BJ (cell line): ENCODE data around the gene GRK2. TPM values are rescaled to one million over a fixed set of nuclear protein-coding genes. Genes with fewer than 3 reads are reported as not detected.

Experiments used
- CTCF ChIA-PET: fragments of 350-600 bp; formaldehyde crosslinking; extraction: SDS; loops from one replicate; lab custom pipeline; 2021; ENCODE audit warnings: antibody characterized with exemption, inconsistent platforms; lab: Yijun Ruan, JAX
- POLR2A ChIA-PET: fragments of 300-600 bp; sonication (Branson Sonifier 250); formaldehyde crosslinking; extraction: SDS; loops from one replicate; lab custom pipeline; 2021; ENCODE audit warnings: antibody characterized with exemption; lab: Charles Lee
- DNase-seq: peaks from one replicate; pipeline ENCODE4 v3.0.0-alpha.2; 2011; ENCODE audit warnings: low read depth
- H3K27me3 ChIP-seq: 2 replicates; pipeline ENCODE4 v1.6.0; 2011; ENCODE audit warnings: low read length; ENCODE audit not compliant: control insufficient read depth, insufficient read depth
- H3K36me3 ChIP-seq: 2 replicates; pipeline ENCODE4 v1.5.1; 2011; ENCODE audit warnings: low read length; ENCODE audit not compliant: control insufficient read depth, insufficient read depth
- H3K4me3 ChIP-seq: 2 replicates; pipeline ENCODE4 v1.5.1; 2011; ENCODE audit warnings: low read depth, mild to moderate bottlenecking, control low read depth, low read length
- polyA plus RNA-seq: library from polyadenylated mRNA; depleted of rRNA; stranded (reverse); fragments of >200 nt; gene quantifications from 2 replicates; pipeline ENCODE4 v1.2.3, GENCODE V29; 2011
- TF ChIP-seq, protein P1 (sequence below): IDR thresholded peaks from 2 replicates; pipeline ENCODE4 v1.5.1; 2011; ENCODE audit warnings: low read depth, mild to moderate bottlenecking, control low read depth, inconsistent platforms, low read length, moderate library complexity; ENCODE audit not compliant: insufficient read depth

The GRK2 gene
- polyA plus RNA-seq, 1 experiment = 31.2 TPM

DNA sequence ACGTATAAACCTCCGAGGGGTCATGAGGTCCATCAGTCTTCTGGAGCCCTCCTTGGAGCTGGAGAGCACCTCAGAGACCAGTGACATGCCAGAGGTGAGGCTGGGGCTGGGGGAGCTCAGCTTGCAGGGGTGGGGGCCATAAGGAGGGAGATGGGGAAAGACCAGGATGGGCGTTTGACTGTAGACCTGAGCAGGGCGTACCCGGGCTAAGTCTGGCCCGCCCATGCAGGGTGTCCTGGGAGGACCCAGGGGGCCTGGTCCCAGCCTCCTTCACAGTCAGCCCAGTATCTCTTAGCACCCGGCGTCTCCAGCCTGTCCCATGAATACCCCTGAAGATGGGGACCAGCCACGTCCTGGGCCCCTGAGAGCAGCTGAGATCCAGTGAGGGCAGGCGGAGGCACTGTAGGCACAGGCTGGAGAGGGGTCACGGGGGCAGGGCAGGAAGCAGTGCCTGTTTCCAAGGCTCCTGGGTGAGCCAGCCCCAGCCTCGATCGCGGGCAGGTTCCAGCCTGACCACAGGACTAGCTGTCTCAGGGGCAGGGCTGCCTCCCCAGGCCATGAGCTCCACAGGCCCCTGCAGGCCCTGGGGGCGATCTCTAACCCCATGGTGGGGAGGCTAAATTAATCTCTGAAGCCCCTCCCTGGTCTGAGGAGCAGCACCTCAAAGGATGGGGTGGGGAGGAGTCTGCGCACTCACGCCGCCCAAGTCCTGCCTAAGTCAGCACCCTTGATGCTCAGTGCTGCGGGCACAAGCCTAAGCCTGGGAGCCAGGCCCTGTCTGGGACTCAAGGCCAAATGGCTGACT, 44.2 kb downstream of the GRK2 start:
- ChIA-PET CTCF (interaction anchor here (0.6 to 1.4 kb wide), 5 partner anchors 12 to 528 kb away, joined by 3 to 4 read pairs (median 4); partner anchors contain the start of gene ANKRD13D), POLR2A (no interaction called here)
- H3K4me3 ChIP-seq = no peak overlapping the region
- H3K36me3 ChIP-seq = peaks cover 20% of the 10 kb centered on the region
- H3K27me3 ChIP-seq = no peaks in the 10 kb centered on the region
- no peak for DNase-seq
- TF ChIP-seq, protein P1, sequence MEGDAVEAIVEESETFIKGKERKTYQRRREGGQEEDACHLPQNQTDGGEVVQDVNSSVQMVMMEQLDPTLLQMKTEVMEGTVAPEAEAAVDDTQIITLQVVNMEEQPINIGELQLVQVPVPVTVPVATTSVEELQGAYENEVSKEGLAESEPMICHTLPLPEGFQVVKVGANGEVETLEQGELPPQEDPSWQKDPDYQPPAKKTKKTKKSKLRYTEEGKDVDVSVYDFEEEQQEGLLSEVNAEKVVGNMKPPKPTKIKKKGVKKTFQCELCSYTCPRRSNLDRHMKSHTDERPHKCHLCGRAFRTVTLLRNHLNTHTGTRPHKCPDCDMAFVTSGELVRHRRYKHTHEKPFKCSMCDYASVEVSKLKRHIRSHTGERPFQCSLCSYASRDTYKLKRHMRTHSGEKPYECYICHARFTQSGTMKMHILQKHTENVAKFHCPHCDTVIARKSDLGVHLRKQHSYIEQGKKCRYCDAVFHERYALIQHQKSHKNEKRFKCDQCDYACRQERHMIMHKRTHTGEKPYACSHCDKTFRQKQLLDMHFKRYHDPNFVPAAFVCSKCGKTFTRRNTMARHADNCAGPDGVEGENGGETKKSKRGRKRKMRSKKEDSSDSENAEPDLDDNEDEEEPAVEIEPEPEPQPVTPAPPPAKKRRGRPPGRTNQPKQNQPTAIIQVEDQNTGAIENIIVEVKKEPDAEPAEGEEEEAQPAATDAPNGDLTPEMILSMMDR = no peak

DNA sequence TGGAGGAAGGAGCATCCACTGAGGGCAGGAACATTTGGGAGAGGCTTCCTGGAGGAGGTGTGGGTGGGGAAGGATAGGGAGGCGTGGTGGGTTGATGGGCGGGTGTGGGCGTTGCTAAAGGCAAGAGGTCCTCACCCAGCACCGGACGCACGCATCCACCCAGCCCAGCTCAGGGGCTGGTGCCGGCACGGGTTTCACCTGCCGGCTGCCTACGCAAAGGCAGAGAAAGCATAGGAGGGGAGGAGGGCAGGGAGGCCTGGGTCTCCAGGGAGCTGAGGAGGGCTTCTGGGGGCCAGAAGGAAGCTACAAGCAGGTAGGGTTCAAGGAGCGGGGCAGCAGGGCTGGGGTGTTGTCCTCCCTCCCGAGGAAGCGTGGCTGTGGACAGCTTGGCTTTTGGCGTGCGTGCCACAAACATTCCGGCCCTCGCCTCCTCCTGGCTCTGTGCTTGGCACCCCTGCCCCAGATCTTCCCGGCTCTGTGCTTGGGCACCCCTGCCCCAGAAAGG, 44.8 kb downstream of the GRK2 start:
- ChIA-PET CTCF (interaction anchor here (0.6 to 1.4 kb wide), 4 partner anchors 12 to 529 kb away, joined by 3 to 4 read pairs (median 4); partner anchors contain the start of gene ANKRD13D), POLR2A (no interaction called here)
- no peak overlapping the region for H3K4me3 ChIP-seq
- TF ChIP-seq, protein P1 = no peak
- no peaks in the 10 kb centered on the region for H3K27me3 ChIP-seq
- DNase-seq = no peak
- H3K36me3 ChIP-seq = peaks cover 20% of the 10 kb centered on the region

DNA sequence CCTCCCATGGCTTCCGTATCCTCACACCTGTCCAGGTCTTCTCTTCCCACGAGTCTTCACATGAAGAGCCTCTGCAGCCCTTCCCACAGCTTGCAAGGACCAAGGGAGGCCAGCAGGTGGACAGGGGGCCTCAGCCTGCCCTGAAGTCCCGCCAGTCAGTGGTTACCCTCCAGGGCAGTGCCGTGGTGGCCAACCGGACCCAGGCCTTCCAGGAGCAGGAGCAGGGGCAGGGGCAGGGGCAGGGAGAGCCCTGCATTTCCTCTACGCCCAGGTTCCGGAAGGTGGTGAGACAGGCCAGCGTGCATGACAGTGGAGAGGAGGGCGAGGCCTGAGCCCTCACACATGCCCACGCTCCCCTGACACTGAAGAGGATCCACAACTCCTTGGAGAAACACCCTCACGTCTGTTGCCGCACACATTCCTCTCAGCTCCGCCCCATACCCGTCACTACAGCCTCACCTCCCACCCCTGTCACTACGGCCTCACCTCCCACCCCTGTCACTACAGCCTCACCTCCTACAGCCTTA, 45.3 kb downstream of the GRK2 start:
- DNase-seq = no peak
- H3K4me3 ChIP-seq = no peak overlapping the region
- ChIA-PET CTCF (interaction anchor here (1.0 to 1.4 kb wide), 3 partner anchors 11 to 23 kb away, joined by 3 to 4 read pairs (median 4); partner anchors contain the start of gene ANKRD13D), POLR2A (no interaction called here)
- TF ChIP-seq, protein P1 = no peak
- H3K36me3 ChIP-seq = peaks cover 20% of the 10 kb centered on the region
- no peaks in the 10 kb centered on the region for H3K27me3 ChIP-seq

DNA sequence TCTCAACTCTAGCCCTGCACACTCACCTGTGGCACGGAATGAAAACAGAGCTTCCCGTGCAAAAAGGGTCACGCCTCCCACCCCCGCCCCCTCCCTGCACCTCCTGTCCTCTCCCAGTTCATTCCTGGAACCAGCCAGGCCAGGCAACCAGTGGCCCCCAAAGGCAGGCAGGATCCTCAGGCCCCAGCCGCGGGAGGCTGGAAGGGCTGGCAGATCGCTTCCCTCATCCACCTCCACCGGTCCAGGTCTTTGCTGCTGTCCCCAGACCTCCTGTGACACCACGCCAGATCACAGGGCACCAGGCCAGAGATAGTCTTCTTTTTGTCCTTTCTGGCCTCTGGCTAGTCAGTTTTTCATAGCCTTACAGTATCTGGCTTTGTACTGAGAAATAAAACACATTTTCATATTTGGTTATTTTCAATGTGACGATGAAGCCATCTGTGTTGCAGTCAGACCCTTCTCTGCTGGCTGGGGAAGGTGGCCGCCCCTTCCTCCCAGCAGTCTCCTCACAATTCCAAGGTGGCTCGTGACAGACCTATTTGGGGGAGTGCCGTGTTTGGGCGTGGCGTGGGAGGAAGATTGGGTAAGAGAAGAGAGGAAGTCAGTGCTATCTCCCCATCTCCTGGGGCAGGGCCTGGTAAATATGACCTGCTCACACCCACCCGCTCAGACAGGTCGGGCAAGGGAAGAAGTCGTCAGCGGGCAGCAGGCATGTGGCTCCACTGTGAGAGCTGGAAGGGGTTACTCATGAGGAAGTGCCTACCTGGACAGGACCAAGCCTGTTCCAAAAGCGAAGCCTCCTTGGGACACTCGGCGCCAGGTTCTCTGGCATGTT, 46.1 kb downstream of the GRK2 start:
- Histone ChIP-seq H3K36me3 (peaks cover 18% of the 10 kb centered on the region), H3K4me3 (no peak overlapping the region), H3K27me3 (no peaks in the 10 kb centered on the region)
- POLR2A ChIA-PET = no interaction called here
- CTCF ChIA-PET = interaction anchor here (11.2 kb wide), 1 partner anchor 49 kb away, joined by 133 read pairs; no protein-coding TSS in a partner anchor
- TF ChIP-seq, protein P1 = no peak
- no peak for DNase-seq
